Peyer's patch (tissue), 4 donors: ENCODE measurements around the gene SH3GL1. TPM values are rescaled to one million over a fixed set of nuclear protein-coding genes. Genes with fewer than 3 reads are reported as not detected.

Source experiments
- DNase-seq, 3 donors: peaks; one replicate each; pipeline ENCODE4 v3.0.0-alpha.2; 2017 to 2019
- H3K27ac ChIP-seq, 4 donors: fragments of 200-600 bp; sonication (generic); one replicate each; pipeline ENCODE4 v1.5.1; 2016 to 2019
- H3K27me3 ChIP-seq, 2 donors: fragments of 200-600 bp; sonication (generic); one replicate each; pipeline ENCODE4 v1.5.1; 2019
- H3K36me3 ChIP-seq, 3 donors: fragments of 200-600 bp; sonication (generic); one replicate each; pipeline ENCODE4 v1.5.1; 2016 to 2019
- H3K4me1 ChIP-seq, 4 donors: fragments of 200-600 bp; sonication (generic); one replicate each; pipeline ENCODE4 v1.5.1; 2016 to 2019
- H3K4me3 ChIP-seq, 4 donors: fragments of 200-600 bp; sonication (generic); 1 replicate in 3 of 4; 2 replicates in 1 of 4; pipeline ENCODE4 v1.5.1; 2016 to 2019; ENCODE audit warnings: mild to moderate bottlenecking in 1 of 4
- H3K9me3 ChIP-seq, 4 donors: fragments of 200-600 bp; sonication (generic); one replicate each; pipeline ENCODE4 v1.5.1; 2016 to 2019; ENCODE audit warnings: mild to moderate bottlenecking in 1 of 4
- CTCF ChIP-seq, 6 experiments: fragments of 450-650 bp in 4 of 6; fragments of 200-600 bp in 2 of 6; sonication (generic) in 1 of 6; IDR thresholded peaks; one replicate each; pipeline ENCODE4 v1.5.1; 2017 to 2019; ENCODE audit warnings: antibody characterized with exemption in 6 of 6, mild to moderate bottlenecking in 3 of 6, moderate library complexity in 1 of 6
- POLR2A ChIP-seq, 2 donors: fragments of 450-650 bp; IDR thresholded peaks; one replicate each; pipeline ENCODE4 v1.5.1; 2017; ENCODE audit warnings: antibody characterized with exemption in 2 of 2, mild to moderate bottlenecking in 2 of 2, moderate library complexity in 2 of 2
- total RNA-seq, 4 donors: library from RNA; depleted of rRNA; stranded (reverse); fragments of >200 nt; gene quantifications; one replicate each; pipeline ENCODE4 v1.1.0, GENCODE V29; 2016

SH3GL1 gene
- total RNA-seq, 4 donors from 2014 or later = 69.3 to 102 (median 73.9) TPM

- TF ChIP-seq CTCF (IDR thresholded peaks at IDR 0.05) = no peak
- TF ChIP-seq POLR2A (IDR thresholded peaks at IDR 0.05) = no peak
- Histone ChIP-seq H3K4me1 (no peaks in the 10 kb centered on the region), H3K36me3 (peaks cover 0 to 25% (median 0%) of the 10 kb centered on the region in 3 donors), H3K9me3 (no peaks in the 10 kb centered on the region), H3K4me3 (no peak overlapping the region), H3K27ac (peak overlapping the region in 1 of 4 donors; percentile 77), H3K27me3 (no peaks in the 10 kb centered on the region)
- no peak for DNase-seq
These were observed 29.4 kb upstream of the SH3GL1 start for GRCh38 chr19:4429771-4430171.

GRCh38 chr19:4429256-4429655 lies 28.9 kb upstream of the SH3GL1 start:
- no peak overlapping the region for H3K4me3 ChIP-seq
- no peak overlapping the region for H3K27ac ChIP-seq
- no peaks in the 10 kb centered on the region for H3K27me3 ChIP-seq
- H3K36me3 ChIP-seq = peaks cover 0 to 27% (median 0%) of the 10 kb centered on the region in 3 donors
- H3K4me1 ChIP-seq = no peaks in the 10 kb centered on the region
- H3K9me3 ChIP-seq = no peaks in the 10 kb centered on the region
- DNase-seq = no peak
- TF ChIP-seq POLR2A (IDR thresholded peaks at IDR 0.05) (no peak), CTCF (IDR thresholded peaks at IDR 0.05) (no peak)

GRCh38 chr19:4428326-4428975 lies 28.1 kb upstream of the SH3GL1 start:
- H3K9me3 ChIP-seq = no peaks in the 10 kb centered on the region
- no peaks in the 10 kb centered on the region for H3K27me3 ChIP-seq
- DNase-seq = no peak
- TF ChIP-seq POLR2A (IDR thresholded peaks at IDR 0.05) = no peak
- TF ChIP-seq CTCF (IDR thresholded peaks at IDR 0.05) = no peak
- no peak overlapping the region for H3K27ac ChIP-seq
- H3K4me1 ChIP-seq = no peaks in the 10 kb centered on the region
- no peak overlapping the region for H3K4me3 ChIP-seq
- peaks cover 0 to 23% (median 0%) of the 10 kb centered on the region in 3 donors for H3K36me3 ChIP-seq

GRCh38 chr19:4425537-4425936 lies 25.2 kb upstream of the SH3GL1 start:
- TF ChIP-seq CTCF (IDR thresholded peaks at IDR 0.05) (no peak), POLR2A (IDR thresholded peaks at IDR 0.05) (no peak)
- Histone ChIP-seq H3K27ac (no peak overlapping the region), H3K27me3 (no peaks in the 10 kb centered on the region), H3K9me3 (no peaks in the 10 kb centered on the region), H3K4me3 (no peak overlapping the region), H3K36me3 (peaks cover 0 to 12% (median 0%) of the 10 kb centered on the region in 3 donors), H3K4me1 (no peaks in the 10 kb centered on the region)
- no peak for DNase-seq

- Histone ChIP-seq H3K27ac (no peak overlapping the region), H3K36me3 (peaks cover 0 to 4% (median 0%) of the 10 kb centered on the region in 3 donors), H3K27me3 (no peaks in the 10 kb centered on the region), H3K4me1 (no peaks in the 10 kb centered on the region), H3K4me3 (no peak overlapping the region), H3K9me3 (no peaks in the 10 kb centered on the region)
- DNase-seq = no peak
- TF ChIP-seq CTCF (IDR thresholded peaks at IDR 0.05) (no peak), POLR2A (IDR thresholded peaks at IDR 0.05) (no peak)
These were observed 23.2 kb upstream of the SH3GL1 start for GRCh38 chr19:4423416-4424126.
